Neural crest cell (in vitro differentiated cells): ENCODE measurements around the gene SLC17A5. TPM values are rescaled to one million over a fixed set of nuclear protein-coding genes. Genes with fewer than 3 reads are reported as not detected.
A peak's percentile ranks its signal among the peaks of the same experiment; 100 is the strongest.

Source experiments
- DNase-seq: peaks from one replicate; pipeline ENCODE4 v3.0.0; 2021; ENCODE audit warnings: low read depth, mixed read lengths, low spot score
- H3K27ac Mint-ChIP-seq: one replicate; pipeline ENCODE4 v1.8.0; 2021; ENCODE audit warnings: mild to moderate bottlenecking, mixed read lengths; ENCODE audit not compliant: unreplicated experiment
- H3K27me3 Mint-ChIP-seq: 2 replicates; pipeline ENCODE4 v1.8.0; 2021; ENCODE audit warnings: low read depth, mild to moderate bottlenecking, mixed read lengths
- H3K36me3 Mint-ChIP-seq: 2 replicates; pipeline ENCODE4 v1.8.0; 2021; ENCODE audit warnings: low read depth, mild to moderate bottlenecking, mixed read lengths
- H3K4me1 Mint-ChIP-seq: 2 replicates; pipeline ENCODE4 v1.8.0; 2021; ENCODE audit warnings: mixed read lengths
- H3K4me3 Mint-ChIP-seq: one replicate; pipeline ENCODE4 v1.8.0; 2021; ENCODE audit warnings: mild to moderate bottlenecking, mixed read lengths
- H3K9me3 Mint-ChIP-seq: 2 replicates; pipeline ENCODE4 v1.8.0; 2021; ENCODE audit warnings: mixed read lengths
- CTCF ChIP-seq: fragments of 200-600 bp; sonication (generic); conservative IDR thresholded peaks from 2 replicates; pipeline ENCODE4 v1.5.0; 2021; ENCODE audit warnings: antibody characterized with exemption, mild to moderate bottlenecking
- total RNA-seq: library from RNA; stranded (reverse); gene quantifications from 2 replicates; pipeline ENCODE4 v1.2.1, GENCODE V29; 2021

The SLC17A5 gene
- total RNA-seq, 1 donor from 2014 or later, result 10.8 TPM

GRCh38 chr6:73664701-73665100 lies 10.9 kb upstream of the SLC17A5 start:
- Mint-ChIP-seq H3K4me1 (no peaks in the 10 kb centered on the region), H3K4me3 (no peak overlapping the region), H3K27me3 (peaks cover 36% of the 10 kb centered on the region), H3K9me3 (no peaks in the 10 kb centered on the region), H3K36me3 (no peaks in the 10 kb centered on the region), H3K27ac (no peak overlapping the region)
- no peak for DNase-seq
- no peak for TF ChIP-seq CTCF

GRCh38 chr6:73657201-73657600 lies 3.4 kb upstream of the SLC17A5 start:
- no peaks in the 10 kb centered on the region for H3K36me3 Mint-ChIP-seq
- no peaks in the 10 kb centered on the region for H3K27me3 Mint-ChIP-seq
- TF ChIP-seq CTCF, result no peak
- H3K27ac Mint-ChIP-seq, result no peak overlapping the region
- H3K4me3 Mint-ChIP-seq, result peak overlapping the region; percentile 5
- no peaks in the 10 kb centered on the region for H3K9me3 Mint-ChIP-seq
- H3K4me1 Mint-ChIP-seq, result peaks cover 25% of the 10 kb centered on the region
- DNase-seq, result no peak

- Mint-ChIP-seq H3K9me3 (no peaks in the 10 kb centered on the region), H3K27ac (no peak overlapping the region), H3K36me3 (no peaks in the 10 kb centered on the region), H3K4me1 (peaks cover 25% of the 10 kb centered on the region), H3K27me3 (no peaks in the 10 kb centered on the region), H3K4me3 (peak overlapping the region; percentile 23)
- TF ChIP-seq CTCF, result no peak
- DNase-seq, result no peak
These were observed 2.8 kb upstream of the SLC17A5 start for GRCh38 chr6:73656531-73657145.

GRCh38 chr6:73655341-73655917 lies 1.6 kb upstream of the SLC17A5 start:
- Mint-ChIP-seq H3K27ac (no peak overlapping the region), H3K4me1 (peaks cover 25% of the 10 kb centered on the region)

More at GRCh38 chr6:73655341-73655917, 1.6 kb upstream of the SLC17A5 start:
- Mint-ChIP-seq H3K36me3 (no peaks in the 10 kb centered on the region), H3K27me3 (no peaks in the 10 kb centered on the region), H3K4me3 (peak overlapping the region; percentile 74), H3K9me3 (no peaks in the 10 kb centered on the region)
- no peak for TF ChIP-seq CTCF
- DNase-seq, result no peak
